ENCODE measurements around the gene GGTLC2.
A peak's percentile ranks its signal among the peaks of the same experiment; 100 is the strongest.

GGTLC2 gene

GRCh38 chr22:22663861-22664800 lies 19.7 kb downstream of the GGTLC2 start:
- TF ChIP-seq CTCF (conservative IDR thresholded peaks at IDR 0.05; ENCODE audit: control insufficient read depth, insufficient read depth, low read depth, low read length): no peak
- DNase-seq (ENCODE audit: low read depth): no peak
- no peak overlapping the region for H3K4me3 ChIP-seq (ENCODE audit: control insufficient read depth, low read depth, low read length)

GRCh38 chr22:22666307-22667091 lies 22.1 kb downstream of the GGTLC2 start:
- peak; percentile 81 for TF ChIP-seq CTCF (conservative IDR thresholded peaks at IDR 0.05; ENCODE audit: control insufficient read depth, insufficient read depth, low read depth, low read length)
- H3K4me3 ChIP-seq (ENCODE audit: control insufficient read depth, low read depth, low read length): no peak overlapping the region
- DNase-seq (ENCODE audit: low read depth): peak; percentile 42

GRCh38 chr22:22667966-22668880 lies 23.8 kb downstream of the GGTLC2 start:
- H3K4me3 ChIP-seq (ENCODE audit: control insufficient read depth, low read depth, low read length): no peak overlapping the region
- TF ChIP-seq CTCF (conservative IDR thresholded peaks at IDR 0.05; ENCODE audit: control insufficient read depth, insufficient read depth, low read depth, low read length): no peak
- DNase-seq (ENCODE audit: low read depth): no peak

GRCh38 chr22:22669093-22669492 lies 24.7 kb downstream of the GGTLC2 start:
- TF ChIP-seq CTCF (conservative IDR thresholded peaks at IDR 0.05; ENCODE audit: control insufficient read depth, insufficient read depth, low read depth, low read length): no peak
- no peak overlapping the region for H3K4me3 ChIP-seq (ENCODE audit: control insufficient read depth, low read depth, low read length)
- no peak for DNase-seq (ENCODE audit: low read depth)

- no peak for TF ChIP-seq CTCF (conservative IDR thresholded peaks at IDR 0.05; ENCODE audit: control insufficient read depth, insufficient read depth, low read depth, low read length)
- no peak for DNase-seq (ENCODE audit: low read depth)
- no peak overlapping the region for H3K4me3 ChIP-seq (ENCODE audit: control insufficient read depth, low read depth, low read length)
These were observed 25.8 kb downstream of the GGTLC2 start for GRCh38 chr22:22670076-22670795.
